Measurements from ENCODE around the gene HMGN1. TPM values are rescaled to one million over a fixed set of nuclear protein-coding genes. Genes with fewer than 3 reads are reported as not detected.
"Not testable (repeated sequence)": the region's sequence is repeated elsewhere in the genome, so short reads cannot be mapped to it uniquely, and the experiment has no call there.

Gene HMGN1, protein sequence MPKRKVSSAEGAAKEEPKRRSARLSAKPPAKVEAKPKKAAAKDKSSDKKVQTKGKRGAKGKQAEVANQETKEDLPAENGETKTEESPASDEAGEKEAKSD
- 480 and 489 TPM in 2 replicates for total RNA-seq (2014; rRNA removed; shearing (Covaris generic))

DNA sequence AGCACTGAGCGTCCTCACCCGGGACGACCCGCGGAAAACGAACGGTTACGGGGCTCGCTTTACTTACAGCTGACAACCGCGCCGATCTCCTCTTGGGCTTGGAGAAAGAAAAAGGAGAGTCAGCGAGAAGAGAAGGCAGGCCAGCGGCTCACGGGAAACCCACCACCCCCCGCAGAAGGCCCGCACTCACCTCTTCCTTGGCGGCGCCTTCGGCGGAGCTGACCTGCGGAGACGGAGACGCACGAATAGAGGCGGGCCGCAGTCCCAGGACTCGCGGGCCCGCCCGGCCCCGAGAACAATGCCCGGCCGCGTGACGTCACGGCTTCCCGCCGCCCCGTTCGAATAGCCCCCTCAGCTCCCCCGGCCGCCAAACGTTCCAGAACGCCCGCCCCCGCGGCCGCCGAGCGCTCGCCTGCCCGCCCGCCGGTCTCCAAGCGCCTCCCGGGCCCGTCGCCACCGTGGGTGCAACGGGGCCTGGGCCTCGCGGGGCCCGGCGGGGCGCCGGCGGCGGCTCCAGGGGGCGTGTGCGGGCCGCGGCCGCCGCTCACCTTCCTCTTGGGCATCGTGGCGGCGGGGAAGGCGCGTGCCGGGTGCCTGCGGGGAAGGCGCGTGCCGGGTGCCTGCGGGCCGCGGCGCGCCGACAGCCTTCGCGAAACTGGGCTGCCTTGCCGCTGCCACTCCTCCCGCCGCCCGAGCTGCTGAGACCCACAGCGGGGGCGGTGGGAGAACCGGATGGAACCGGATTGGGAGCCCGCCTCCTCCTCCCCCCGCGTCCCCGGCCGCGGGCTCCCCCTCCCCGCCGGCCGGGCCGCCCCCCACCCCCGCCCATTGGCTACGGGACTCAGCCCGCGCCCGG, at the start of gene HMGN1:
TSS of gene HMGN1 (minus strand) at position 734 of the 856 bp plus-strand sequence. CDS start at position 563, 171 bp downstream.
- peak; percentile 67 for DNase-seq (ENCODE audit: low spot score)
- in situ Hi-C loops (cut with HindIII; ENCODE audit: low sequenced_read_pairs): no loop called here

DNA sequence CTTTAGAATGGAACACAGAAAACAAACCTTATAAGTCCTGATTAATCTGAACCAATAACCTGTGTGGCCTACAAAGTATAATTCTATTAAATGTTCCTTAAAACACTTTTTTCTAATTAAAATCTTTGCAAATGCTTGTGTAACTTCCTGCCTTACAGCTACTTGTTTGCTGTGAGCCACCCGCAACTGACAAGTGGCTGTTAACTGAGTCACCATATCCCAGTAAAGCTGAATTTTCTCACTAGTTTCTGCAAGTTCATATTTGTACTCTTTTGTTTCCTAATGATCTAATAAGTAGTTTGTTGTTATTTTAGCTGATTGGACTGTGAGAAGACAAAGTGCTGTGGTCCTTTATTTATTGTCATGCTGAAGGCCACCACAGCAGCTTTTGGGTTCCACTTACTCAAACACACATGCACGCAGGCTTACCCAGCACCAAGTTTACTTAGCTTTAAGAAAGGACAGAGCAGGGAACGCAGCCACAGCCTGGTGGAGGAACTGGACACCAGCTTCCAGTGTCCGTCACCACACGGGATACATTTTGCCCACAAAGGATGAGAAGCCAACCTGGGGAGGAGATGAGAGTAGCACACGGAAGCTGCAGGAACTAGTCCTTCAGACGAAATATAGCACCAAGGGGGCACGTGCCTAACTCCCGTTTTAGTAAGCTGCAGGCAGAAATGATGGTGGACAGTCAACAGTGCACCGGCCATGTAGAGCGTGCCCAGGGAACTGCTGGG, 48.9 kb upstream of the HMGN1 start:
- in situ Hi-C loops (cut with HindIII; ENCODE audit: low sequenced_read_pairs): no loop called here
- DNase-seq (ENCODE audit: low spot score): no peak

- in situ Hi-C loops (cut with HindIII; ENCODE audit: low sequenced_read_pairs): no loop called here
- DNase-seq (ENCODE audit: low spot score): no peak
Measured at GRCh38 chr21:39392981-39393380, 44.1 kb upstream of the HMGN1 start.

DNA sequence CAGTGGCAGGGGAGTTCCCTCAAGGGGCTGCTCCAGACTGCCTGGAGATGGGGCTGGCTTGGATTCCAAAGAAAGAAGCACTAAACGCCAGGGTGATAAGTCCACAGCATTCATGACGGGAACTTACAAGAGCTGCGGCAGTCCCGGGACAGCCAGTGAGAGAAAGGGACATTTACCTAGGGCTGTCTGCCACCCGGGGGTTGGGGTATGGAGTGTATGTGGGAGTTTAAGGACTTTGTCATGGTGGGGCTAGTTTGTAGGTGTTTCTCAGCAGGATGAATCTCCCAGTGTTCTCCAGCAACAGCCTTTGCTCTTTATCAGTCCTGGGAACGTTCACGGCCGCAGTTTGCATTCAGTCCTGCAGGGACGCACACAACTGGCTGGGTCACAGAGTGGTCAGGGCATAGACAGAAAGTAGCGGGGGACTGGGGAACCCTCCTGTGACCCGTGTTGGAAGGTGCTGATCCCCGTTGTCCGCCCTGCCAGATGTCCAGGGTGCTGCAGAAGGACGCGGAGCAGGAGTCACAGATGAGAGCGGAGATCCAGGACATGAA, 41.4 kb upstream of the HMGN1 start:
- in situ Hi-C loops (cut with HindIII; ENCODE audit: low sequenced_read_pairs): no loop called here
- DNase-seq (ENCODE audit: low spot score): no peak

DNA sequence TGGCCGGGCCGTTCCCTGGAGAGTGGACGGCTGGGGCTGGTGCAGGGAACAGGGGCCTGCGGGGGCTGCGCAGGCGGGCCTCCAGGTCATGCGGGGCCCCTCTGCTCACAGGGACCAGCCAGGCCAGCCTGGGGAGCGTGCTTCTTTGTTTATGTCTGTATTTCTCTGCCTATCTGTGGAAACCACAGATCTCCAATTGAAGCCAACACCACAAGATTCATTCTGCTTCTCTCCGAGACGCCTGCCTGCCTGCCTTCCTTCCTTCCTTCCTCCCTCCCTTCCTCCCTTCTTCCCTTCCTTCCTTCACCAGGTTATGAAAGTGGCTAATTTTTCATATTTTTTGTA, 39.9 kb upstream of the HMGN1 start:
- in situ Hi-C loops (cut with HindIII; ENCODE audit: low sequenced_read_pairs): no loop called here
- no peak for DNase-seq (ENCODE audit: low spot score)

DNA sequence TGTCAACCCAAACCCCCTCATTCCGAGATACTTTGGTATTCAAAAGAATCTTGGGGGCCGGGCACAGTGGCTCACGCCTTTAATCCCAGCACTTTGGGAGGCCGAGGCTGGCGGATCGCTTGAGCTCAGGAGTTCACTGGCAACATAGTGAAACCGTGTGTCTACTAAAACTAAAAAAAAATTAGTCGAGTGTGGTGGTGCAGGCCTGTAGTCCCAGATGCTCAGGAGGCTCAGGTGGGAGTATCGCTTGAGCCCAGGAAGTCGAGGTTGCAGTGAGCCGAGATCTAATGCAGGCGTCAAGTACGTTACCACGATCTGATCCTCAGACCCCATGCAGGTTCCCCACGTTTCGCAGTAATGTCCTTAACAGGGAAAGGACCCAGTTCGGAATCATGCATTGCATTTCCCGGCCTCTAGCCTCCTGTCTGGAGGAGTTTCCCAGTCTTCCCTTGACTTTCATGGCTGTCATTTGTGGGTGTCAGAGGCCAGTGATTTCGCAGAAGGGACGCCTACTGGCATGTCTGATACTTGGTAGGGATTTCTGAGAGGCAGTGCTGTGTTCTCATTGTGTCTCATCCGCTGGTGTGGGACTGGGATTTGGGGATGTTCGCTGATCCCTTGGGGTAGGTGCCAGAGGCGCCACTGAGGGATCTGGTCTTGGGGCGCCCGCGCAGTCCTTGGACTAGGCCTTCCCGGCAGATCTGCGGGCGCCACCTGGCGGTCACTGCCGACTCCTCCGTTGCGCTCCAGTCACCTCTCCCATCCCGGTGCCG, 39.3 kb upstream of the HMGN1 start:
- in situ Hi-C loops (cut with HindIII; ENCODE audit: low sequenced_read_pairs): no loop called here
- peak; percentile 85 for DNase-seq (ENCODE audit: low spot score)

DNA sequence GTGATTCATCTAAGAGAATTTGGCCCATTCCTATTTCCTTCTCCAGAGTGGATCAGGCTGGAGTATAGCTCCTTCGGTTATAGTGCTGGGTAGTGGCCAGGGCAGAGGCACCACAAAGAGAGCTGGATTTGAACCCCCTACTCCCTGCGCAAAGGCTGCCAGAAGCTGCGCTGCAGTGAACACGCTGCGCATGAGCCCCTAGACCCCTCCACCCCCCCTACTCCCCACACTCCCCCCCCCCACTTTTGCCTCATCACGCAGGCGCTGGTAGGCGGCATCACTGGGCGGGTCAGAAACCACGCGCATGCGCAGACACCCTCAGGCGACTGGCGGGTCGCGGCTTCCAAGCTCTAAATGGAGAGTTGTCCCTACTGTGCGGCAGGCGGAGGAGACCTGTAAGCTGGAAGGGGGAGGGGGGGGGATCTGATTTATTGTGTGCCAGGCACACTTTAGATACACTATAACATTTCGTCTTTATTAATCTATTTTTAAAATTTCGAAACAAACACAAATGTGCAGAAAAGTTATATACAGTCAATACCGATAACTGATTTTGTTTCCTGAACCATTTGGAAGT, 38.7 kb upstream of the HMGN1 start:
- DNase-seq (ENCODE audit: low spot score): peak; percentile 88
- in situ Hi-C loops (cut with HindIII; ENCODE audit: low sequenced_read_pairs): no loop called here

DNA sequence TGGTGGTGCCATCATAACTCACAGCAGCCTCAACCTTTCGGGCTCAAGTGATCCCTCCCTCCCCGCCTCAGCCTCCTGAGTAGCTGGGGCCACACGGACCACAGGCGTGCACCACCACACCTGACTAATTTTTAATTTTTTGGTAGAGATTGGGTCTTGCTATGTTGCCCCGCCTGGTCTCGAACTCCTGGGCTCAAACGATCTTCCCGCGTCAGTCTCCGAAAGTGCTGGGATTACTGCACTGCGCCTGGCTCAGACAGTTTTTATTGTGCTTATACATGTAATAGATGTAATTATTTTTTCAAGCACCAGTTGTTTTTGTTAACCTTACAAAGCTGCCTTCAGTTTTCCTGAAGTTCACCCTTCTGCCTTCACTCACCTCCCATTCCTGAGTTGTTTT, 38.0 kb upstream of the HMGN1 start:
- in situ Hi-C loops (cut with HindIII; ENCODE audit: low sequenced_read_pairs): no loop called here
- no peak for DNase-seq (ENCODE audit: low spot score)

DNA sequence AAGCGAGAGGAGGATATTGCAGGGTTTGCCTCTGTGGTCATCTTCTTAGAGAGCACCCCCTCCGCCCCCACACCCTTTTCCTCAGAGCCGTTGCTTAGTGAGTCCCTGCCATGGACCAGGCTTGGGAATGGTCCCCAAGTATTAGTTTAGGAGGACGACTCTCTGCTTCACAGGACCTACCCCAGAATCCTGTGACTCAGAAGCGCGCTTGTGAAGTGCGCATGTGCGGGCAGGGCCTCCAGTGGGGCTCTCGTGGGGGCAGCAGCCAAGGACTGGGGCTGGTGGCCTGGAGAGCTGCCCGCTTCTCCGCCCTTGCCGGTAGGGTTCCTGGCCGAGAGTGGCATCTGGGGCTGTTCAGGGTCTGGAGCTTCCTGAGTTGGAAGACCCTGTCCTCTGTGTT, 37.3 kb upstream of the HMGN1 start:
- peak; percentile 70 for DNase-seq (ENCODE audit: low spot score)
- in situ Hi-C loops (cut with HindIII; ENCODE audit: low sequenced_read_pairs): no loop called here

GRCh38 chr21:39385299-39386145, 36.6 kb upstream of the HMGN1 start:
- in situ Hi-C loops (cut with HindIII; ENCODE audit: low sequenced_read_pairs): no loop called here

DNA sequence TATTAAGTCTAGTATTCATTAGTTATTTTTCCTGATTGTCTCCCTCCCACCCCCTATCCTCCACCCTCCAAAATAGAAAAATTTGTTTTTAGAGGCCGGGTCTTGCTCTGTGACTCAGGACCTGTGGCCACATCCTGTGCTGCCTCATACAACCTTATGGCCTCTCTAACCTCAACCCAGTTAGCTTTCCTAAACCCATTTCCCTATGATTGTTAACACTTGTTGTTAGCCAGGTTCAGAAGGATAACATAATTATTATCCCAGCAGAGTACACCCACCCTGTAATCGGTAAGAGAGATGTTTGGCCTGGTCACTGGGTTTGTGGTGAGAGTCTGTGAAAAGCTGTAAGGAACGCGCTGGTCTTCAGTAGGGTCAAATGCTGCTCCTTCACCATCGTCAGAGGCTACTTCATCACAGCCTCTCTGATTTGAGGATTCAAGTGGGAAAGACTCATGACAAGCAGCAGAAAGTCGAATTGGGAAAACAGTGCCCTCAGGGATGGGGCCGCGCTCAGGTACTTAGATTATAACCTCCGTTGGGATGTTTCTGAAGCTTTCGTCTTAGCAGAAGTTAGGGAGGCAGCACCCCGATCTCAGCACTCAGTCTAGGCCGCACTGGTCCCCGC, 35.9 kb upstream of the HMGN1 start:
- DNase-seq (ENCODE audit: low spot score): no peak
- in situ Hi-C loops (cut with HindIII; ENCODE audit: low sequenced_read_pairs): no loop called here

More at GRCh38 chr21:39385299-39386145, 36.6 kb upstream of the HMGN1 start:
- DNase-seq (ENCODE audit: low spot score): peak; percentile 88

DNA sequence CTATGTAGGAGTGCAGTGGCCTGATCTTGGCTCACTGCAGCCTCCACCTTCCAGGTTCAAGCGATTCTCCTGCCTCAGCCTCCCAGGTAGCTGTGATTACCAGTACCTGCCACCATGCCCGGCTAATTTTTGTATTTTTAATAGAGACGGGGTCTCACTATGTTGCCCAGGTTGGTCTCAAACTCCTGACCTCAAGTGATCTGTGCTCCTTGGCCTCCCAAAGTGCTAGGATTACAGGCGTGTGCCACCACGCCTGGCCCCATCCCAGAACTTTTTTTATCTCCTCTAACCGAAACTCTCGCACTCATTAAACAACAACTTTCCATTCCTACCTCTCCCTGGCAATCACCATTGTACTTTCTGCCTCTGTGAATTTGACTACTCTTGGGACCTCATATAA, 33.2 kb upstream of the HMGN1 start:
- DNase-seq (ENCODE audit: low spot score); in situ Hi-C loops (cut with HindIII; ENCODE audit: low sequenced_read_pairs): not testable (repeated sequence)

GRCh38 chr21:39381009-39381408, 32.1 kb upstream of the HMGN1 start:
- peak; percentile 52 for DNase-seq (ENCODE audit: low spot score)
- in situ Hi-C loops (cut with HindIII; ENCODE audit: low sequenced_read_pairs): no loop called here

DNA sequence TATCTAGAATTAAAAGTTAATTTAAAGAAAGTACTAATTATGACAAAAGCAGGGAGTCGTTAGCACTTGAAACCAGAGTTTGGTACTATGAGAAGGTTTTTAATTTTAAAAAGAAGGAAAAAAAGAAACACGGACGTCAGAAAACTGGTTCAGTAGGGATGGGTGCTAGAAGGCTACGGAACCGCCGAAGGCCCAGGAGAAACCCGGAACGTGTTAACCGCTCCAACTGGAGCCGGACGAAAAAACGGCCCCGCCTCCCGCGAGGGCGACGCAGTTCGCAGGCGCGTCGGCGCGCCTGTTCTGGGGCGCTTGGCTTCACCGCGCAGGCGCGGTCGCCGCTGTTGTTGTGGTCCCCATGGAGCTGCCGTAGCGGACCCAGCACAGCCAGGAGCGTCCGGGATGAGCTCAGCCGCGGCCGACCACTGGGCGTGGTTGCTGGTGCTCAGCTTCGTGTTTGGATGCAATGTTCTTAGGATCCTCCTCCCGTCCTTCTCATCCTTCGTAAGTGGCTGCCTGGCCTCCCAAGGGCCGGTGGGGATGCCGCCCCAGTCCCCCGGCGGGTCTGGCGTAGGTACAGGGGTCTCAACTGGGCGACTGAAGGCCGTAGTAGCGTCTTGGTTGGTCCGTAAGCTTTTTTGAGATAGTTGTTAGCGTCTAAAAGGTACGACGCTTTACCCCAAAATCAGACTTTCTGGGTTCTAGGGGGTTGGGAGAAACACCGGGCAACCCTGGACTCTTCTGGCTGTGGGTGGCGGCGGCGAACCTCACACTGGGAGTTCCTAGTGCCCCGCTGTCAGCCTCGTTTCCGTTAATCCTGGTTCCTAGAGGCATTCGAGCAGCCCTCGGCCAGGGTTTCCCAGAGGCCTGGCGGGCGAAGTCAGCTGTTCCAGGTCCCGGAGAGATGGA, 31.4 kb upstream of the HMGN1 start:
- in situ Hi-C loops (cut with HindIII; ENCODE audit: low sequenced_read_pairs): no loop called here
- peak; percentile 91 for DNase-seq (ENCODE audit: low spot score)

- in situ Hi-C loops (cut with HindIII; ENCODE audit: low sequenced_read_pairs): no loop called here
- no peak for DNase-seq (ENCODE audit: low spot score)
Measured at GRCh38 chr21:39377444-39378050, 28.7 kb upstream of the HMGN1 start.

DNA sequence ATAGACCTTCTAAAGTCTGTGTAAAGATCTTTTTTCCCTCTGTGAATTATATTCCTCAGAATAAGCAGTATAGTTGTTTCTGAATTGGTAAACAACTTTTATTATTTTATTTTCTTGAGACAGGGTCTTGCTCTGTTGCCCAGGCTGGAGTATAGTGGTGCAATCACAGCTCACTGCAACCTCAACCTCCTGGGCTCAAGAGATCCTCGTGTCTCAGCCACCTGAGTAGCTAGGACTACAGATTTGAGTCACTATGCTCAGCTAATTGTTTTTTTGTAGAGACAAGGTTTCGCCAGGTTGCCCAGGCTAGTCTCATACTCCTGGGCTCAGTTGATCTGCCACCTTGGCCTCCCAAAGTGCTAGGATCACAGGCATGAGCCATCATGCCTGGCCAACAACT, 26.6 kb upstream of the HMGN1 start:
- no peak for DNase-seq (ENCODE audit: low spot score)
- in situ Hi-C loops (cut with HindIII; ENCODE audit: low sequenced_read_pairs): no loop called here
